IPS-11a (cell line): ENCODE results near the gene HSPA8.
"Not testable (repeated sequence)": the region's sequence is repeated elsewhere in the genome, so short reads cannot be mapped to it uniquely, and the experiment has no call there.

ENCODE experiments used
- H3K4me3 ChIP-seq: one replicate; pipeline ENCODE4 v1.5.1; 2013; ENCODE audit warnings: low read depth, low read length, control low read depth

HSPA8 gene

DNA sequence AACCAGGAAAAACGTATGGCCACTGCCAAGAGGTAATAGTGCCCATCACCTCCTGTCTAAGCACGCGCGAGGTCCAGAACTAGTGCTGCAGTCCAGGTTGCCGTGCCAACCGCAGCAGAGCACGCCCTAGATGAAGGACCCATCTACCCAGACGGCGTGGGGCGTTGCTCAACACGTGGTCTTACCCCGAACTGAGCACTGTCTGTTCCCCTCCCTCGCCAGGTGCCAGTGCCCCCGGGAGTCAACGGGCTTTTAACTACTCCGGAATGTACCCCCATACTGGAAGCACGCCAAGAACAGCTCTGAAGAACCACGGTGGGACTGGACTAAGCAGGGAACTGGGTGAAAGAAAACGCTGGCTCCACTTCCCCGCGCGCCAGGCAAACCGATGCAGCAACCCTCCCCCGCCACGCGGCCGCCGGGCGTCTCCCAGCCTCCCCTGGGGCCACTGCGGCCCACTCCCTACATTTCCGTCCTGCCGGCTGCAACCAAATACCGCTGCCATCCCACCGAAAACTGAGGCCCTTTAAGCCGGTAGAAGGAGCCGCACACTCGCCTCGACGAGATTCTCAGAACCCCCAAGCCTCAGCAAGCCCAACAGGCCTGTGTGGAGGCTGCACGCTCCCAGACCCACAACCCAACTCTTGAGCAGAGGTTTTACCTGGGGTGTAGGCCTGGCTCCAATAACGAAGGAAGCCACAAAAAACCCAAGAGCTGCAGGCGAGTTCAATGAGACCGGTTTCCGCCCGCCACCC lies at the start of gene HSPA8:
Gene HSPA8 (minus strand): TSS at position 734 of the 755 bp plus-strand sequence. CDS start 812 bp downstream, outside the sequence.
- peak within 1 kb of the TSS; percentile 90 for H3K4me3 ChIP-seq

DNA sequence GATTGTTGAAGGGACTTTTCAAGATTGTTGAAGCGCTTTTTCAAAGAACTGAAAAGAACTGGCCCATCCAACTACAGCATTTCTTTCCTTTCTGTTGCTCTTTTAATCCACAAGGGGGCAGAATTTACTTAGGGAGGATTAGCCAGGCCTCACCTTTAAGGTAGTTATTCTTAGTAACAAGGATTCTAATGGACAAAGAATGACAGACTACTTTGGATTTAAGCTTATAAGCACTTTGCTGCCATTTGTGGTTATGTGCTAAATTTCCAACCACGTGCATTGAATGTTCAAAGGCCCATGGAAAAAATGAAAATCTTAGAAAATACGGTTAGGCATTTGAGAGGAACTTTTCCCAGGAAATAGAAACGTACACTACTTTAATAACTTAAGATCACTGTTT lies 49.5 kb upstream of the HSPA8 start:
- no peak overlapping the region for H3K4me3 ChIP-seq

DNA sequence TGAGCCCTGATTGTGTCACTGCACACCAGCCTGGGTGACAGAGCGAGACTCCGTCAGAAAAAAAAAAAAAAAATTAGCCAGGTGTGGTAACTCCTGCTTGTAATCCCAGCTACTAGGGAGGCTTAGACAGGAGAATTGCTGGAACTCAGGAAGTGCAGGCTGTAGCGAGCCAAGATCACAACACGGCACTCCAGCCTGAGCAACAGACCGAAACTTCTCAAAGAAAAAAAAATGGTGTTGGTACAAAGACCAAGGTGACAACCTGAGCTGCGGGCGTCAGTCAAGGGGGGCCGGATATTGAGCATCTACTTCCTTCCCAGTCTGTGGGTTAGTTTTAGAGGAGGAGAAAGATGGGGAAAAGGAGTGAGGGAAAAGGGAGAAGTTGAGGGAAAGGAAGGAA lies 48.5 kb upstream of the HSPA8 start:
- no peak overlapping the region for H3K4me3 ChIP-seq

DNA sequence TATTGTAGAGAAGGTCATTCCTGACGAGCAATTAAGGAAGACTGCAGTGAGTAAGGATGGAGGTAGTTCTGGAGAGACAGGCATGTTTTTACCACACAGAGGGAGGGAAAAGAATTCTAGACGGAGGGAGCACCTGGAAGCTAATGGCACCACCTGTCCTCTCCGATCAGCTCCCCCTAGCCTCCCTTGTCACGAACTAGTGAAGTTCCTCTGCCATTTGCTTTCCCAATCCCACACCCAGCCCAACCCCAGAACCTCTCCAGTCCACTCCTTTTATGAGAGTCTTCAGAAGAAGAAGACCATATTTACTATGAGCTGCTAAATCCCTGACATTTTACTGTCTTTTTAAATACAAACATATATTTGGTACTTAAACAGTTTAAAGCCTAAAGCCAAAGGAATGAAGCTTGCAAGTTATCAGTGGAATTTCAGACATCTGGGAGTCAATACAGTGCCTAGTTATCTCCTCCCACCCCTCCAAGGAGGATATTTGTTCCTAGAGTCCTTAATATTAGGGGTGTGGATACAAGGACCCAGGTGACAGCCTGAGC lies 46.1 kb upstream of the HSPA8 start:
- no peak overlapping the region for H3K4me3 ChIP-seq

DNA sequence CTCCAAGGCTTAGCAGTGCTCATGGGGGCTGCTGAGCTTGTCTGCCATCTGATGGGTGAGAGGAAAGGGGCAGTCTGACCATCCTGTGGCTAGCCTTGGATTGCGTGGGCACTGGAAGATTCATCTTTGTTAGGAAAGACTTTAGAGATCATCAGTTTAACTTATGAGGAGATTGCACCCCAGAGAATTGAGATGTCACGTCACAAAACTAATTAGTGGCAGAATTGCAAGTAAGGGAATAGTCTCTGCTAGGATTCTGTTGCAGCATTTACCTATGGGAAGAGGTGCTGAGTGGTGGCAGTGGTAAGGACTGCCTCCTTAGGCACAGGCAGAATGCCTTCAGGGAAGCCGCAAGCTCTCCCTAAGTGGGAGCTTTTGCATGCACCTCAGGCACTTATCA lies 42.8 kb upstream of the HSPA8 start:
- H3K4me3 ChIP-seq = no peak overlapping the region

DNA sequence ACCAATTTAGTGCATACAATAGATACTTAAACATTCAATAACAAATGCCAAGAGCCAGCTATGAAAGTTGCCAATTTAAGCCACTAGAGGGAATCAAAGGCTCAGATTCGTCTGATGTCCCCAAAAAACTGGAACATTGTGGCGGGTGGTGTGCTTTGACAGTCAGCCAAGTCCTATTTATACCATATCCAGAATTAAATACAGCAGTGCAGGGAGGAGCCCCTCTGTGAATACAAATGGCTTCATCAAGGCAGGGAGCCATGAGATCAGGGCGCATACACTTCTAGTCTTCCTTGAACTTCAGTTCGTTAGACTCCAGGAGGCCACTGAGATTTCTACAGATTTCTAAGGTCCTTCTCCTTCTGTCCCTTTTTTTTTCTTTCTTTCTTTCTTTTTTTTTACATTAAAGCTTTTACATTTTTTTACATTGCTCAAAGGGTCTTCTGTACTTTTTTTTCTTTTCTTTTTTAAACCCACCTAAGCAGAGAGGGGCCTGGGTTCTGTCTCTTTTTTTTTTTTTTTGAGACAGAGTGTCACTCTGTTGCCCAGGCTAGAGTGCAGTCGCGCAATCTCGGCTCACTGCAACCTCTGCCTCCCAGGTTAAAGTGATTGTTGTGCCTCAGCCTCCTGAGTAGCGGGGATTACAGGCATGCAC lies 41.5 kb upstream of the HSPA8 start:
- no peak overlapping the region for H3K4me3 ChIP-seq

DNA sequence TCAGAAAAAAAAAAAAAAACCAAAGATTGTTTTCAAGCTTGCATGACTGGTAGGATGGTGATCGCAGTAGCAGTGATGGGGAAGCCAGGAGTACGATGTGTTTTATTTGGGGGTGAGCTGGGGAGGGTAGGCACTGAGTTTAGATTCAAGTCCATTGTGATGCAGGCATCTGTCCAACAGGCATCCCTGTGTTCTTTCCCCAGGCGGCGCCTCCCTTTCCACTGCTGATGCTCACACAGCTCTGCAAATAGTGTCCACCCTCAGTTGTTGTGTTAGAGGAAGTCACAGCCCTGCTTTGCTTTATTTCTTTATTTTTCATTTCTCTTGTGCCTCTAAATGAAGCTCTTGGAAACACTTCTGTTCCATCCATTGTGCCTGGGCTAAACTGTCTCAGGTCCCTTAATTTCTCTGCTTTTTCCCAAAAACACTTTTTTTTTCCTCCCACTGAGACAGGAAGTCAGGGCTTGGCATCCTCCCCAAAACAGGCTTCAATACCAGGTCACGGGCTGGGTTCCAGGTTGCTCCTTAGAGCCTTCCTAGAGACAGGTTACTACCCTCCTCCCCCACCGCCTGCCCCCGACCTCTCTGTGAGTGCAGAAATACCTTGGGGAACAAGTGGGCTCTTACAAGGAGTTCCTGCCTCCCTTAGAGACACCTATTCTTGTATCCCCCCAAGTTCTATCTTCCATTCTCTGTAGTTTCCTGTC lies 38.6 kb upstream of the HSPA8 start:
- H3K4me3 ChIP-seq = no peak overlapping the region

DNA sequence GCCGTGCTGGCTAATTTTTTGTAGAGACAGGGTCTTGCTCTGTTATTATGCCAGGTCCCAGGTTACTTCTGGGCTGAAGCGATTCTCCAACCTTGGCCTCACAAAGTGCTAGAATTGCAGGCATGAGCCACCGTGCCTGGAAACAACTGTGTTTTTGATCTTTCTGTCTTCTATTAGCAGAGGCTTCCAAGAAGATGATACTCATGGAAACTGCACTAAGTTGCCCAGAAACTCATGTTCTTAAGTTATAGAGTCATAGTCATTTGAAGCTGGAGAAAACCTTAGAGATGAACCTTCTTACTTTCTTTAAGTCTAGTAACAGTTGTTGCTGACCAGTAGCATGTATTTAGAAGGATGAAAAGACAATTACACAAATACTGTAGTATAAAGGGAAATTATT lies 37.1 kb upstream of the HSPA8 start:
- no peak overlapping the region for H3K4me3 ChIP-seq

DNA sequence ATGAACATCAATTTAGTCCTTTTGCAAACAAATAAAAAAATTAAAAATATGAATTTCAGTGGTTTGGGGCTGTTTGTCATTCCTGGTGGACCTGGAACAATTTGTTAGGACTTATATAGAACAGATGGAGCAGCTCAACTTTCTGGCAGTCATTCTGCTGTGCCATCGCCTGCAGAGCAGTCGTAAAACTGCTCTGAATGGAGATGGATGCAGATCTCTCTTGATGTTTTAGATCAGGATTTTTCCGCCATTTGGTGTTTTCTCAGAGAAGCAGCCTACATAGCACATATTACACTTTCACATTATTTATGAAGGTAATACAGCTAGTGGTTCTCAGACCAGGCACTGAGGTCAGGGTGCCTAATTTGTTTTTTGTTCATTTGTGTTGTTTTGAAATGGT lies 31.8 kb upstream of the HSPA8 start:
- no peak overlapping the region for H3K4me3 ChIP-seq

DNA sequence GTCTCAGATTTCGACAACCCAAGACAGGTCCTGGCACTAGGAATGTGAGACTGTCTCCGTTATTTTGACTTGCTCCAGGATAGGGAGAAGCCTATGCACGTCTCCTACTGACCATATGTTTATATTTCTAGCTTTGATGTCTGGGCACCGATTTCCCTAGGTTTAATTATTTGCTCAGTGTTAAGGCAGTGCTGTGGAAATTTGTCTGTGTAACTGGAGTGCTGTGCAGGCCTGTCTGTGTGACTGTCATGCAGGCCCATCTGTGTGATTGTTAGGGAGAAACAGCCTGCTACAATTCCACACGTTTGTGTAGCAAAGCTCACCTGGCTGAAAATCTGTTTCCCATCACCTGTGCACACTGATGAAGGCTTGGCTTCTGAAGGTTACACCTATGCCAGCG lies 29.6 kb upstream of the HSPA8 start:
- H3K4me3 ChIP-seq = no peak overlapping the region

DNA sequence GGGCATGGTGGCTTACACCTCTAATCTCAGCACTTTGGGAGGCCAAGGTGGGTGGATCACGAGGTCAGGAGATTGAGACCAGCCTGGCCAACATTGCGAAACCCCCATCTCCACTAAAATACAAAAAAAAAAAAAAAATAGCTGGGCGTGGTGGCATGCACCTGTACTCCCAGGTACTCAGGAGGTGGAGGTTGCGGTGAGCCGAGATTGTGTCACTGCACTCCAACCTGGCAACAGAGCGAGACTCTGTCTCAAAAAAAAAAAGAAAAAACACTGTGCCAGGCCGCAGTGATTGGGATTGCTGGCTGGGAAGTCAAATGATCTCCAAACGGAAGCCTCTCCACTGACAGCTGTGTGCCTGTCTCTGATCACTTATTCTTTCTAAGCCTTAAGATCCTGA lies 28.2 kb upstream of the HSPA8 start:
- H3K4me3 ChIP-seq = not testable (repeated sequence)

DNA sequence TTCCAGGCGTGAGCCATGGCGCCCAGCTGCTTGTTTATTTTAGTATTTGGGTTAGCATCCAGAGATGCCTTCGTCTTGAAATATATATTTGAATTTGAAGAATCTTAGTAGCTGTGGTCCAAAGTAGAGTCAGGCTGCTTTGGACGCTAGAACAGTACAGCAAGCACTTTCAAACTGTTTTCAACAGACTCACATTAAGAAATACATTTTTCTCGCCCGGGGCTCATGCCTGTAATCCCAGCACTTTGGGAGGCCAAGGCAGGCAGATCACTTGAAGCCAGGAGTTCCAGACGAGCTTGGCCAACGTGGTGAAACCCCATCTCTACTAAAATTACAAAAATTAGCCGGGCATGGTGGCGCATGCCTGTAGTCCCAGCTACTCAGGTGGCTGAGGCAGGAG lies 27.0 kb upstream of the HSPA8 start:
- H3K4me3 ChIP-seq = not testable (repeated sequence)

DNA sequence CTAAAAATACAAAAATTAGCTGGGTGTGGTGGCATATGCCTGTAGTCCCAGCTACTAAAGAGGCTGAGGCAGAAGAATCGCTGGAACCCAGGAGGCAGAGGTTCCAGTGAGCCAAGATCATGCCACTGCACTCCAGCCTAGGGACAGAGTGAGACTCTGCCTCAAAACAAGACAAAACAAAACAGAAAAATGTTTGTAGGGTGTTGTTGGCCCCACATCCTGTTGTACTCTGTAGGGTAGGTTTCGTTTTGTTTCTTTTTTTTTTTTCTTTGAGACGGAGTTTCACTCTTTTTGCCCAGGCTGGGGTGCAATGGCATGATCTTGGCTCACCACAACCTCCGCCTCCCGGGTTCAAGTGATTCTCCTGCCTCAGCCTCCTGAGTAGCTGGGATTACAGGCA lies 25.7 kb upstream of the HSPA8 start:
- not testable (repeated sequence) for H3K4me3 ChIP-seq

DNA sequence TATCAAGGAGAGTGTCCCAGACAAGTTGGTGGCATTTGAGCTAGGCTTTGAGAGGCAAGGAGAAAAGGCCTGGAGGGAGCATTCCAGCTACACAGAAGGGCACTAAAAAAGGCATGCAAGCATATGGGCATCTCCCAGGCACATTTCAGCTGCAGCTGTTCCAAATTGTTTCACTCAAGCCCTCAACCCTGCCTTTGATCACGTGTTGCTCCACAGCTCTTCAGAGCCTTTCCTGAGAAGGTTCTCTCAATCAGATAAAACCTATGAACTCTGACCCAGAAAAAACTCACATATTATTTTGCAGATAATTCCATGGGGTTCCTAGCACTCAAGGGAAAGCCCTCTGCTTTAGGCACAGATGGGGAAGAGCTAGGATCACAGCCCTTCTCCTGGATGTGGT lies 24.4 kb upstream of the HSPA8 start:
- H3K4me3 ChIP-seq = no peak overlapping the region

DNA sequence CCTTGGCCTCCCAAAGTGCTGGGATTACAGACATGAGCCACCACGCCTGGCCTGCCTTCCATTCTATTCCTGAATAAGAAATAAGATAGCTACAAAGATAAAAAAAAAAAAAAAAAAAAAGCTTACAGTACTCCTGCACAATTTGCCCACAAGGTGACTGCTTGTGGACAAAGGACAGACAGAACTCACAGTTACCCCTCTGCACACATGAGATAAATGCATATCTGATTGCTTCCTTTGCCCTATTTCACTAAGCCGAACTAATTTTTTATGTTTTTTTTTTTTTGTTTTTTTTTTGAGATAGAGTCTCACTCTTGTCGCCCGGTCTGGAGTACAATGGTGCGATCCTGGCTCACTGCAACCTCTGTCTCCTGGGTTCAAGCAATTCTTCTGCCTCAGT lies 23.6 kb upstream of the HSPA8 start:
- no peak overlapping the region for H3K4me3 ChIP-seq

DNA sequence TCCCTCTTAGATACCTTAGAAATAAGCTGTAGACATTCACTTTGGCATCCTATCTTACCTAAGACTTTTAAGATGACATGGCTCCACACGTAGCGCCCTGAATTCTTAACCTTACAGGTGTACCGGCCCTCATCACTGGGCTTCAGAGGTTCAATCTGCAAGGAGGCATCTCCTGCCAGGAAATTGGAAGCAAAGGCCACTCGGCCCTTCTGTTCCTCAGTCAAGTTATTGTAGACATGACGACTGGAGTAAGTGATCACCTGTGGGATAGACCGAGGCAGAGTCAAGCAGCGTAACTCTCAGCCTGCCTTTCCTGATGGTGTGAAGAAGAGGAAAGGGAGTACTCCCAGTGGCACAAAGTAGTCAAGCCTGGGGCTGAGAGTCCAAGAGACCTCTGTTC lies 22.5 kb upstream of the HSPA8 start:
- H3K4me3 ChIP-seq = no peak overlapping the region

DNA sequence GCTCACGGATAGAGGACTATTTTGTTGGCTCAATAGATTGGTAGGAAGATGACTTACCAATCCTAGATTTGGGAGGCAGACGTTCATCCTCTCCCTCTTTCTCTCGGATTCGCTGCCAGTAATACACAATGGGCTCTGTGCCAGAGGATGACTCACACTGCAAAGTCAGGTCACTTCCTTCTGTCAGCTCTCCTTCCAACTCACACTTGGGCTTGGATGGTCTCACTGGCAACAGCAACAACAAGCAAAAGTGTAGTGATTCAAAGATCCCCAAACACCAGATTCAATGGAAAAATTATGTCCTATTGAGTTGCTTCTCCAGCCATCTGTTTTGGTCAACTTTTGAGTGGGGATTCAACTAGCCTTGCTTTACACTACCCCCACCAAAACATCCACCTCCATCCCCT lies 21.7 kb upstream of the HSPA8 start:
- H3K4me3 ChIP-seq = no peak overlapping the region

DNA sequence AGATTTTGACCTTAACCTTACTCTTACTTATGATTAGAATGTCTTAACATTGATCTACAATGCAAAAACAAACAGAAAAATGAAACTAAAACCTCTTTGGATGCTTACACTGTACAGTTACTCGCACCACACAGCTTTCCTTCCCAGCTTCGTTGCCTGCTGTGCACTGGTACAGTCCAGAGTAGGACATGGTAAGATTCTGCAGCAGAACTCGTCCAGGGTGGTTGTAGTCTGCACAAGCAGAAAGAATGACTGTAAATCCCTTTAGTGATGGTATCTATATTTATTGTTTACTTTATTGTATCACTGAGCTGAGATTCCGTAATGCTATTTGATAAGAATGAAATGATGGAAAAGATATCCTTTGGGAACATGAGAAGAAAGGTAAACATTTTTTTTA lies 21.0 kb upstream of the HSPA8 start:
- no peak overlapping the region for H3K4me3 ChIP-seq

DNA sequence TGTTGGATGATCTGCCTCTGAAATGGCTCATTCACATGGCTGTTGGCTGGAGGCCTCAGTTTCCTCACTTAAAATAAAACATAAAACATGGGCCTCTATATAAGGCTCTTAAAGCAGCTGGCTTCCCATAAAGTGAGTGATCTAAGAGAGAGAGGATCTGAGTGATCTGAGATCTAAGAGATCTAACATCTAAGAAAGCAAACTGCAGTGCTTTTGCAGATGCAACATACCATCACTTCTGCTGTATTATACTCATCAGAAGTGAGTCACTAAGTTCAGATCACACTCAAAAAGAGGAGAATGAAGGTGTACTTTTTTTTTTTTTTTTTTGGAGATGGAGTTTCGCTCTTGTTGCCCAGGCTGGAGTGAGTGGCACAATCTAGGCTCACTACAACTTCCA lies 18.1 kb upstream of the HSPA8 start:
- no peak overlapping the region for H3K4me3 ChIP-seq

DNA sequence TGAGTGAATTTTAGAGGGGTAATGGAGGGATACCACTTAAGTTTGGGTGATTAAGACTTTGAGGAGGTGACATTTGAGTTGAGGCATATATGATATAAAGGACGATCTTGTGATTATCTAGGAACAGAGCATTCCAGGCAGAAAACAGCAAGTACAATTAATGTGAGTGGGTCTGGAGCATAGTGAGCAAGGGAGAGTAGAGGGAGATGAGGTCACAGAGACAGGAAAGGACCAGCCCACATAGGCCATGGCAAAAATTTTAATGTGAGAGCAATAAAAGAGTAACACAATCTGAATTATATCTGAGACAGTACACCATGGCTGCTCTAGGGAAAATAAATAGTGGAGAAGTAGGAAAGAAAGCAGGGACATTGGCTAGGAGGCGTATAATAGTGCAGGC lies 14.5 kb upstream of the HSPA8 start:
- no peak overlapping the region for H3K4me3 ChIP-seq

DNA sequence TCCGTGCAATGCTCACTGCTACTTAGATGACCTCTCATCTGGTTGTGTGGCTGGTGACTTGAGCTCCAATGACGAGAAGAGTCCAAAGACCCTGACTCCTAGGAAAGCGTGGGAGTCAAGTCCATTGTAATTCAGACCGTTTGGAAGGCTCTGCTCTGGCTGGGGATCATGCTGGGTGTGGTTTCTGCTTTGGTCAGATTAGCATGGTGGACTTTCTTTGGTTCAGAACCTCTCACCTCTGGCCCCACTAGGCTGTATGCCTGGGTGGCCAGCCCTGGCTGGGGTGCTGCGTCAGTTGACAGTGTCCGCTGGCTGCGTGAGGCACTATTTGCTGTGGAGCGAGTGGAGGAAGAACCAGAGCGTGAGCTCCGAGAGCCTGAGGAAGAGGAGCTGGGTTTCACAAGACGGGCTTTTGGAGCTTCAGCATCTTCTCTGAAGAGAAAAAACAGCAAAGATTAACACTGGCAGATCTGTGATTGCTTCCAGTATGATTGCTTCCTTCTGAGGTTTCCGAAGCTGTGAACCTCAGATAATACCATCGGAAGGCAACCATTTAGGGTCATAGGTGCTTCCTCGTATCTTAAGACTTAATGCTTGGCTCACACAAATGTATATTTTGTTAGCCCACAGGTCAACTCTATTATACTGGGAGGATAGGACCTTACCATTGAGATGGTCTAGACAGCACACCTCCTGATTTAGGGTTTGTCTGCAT lies 11.6 kb upstream of the HSPA8 start:
- no peak overlapping the region for H3K4me3 ChIP-seq
